ENCODE data around the gene DRC1.
A peak's percentile ranks its signal among the peaks of the same experiment; 100 is the strongest.

The DRC1 gene

GRCh38 chr2:26400723-26401122, 997 bp upstream of the DRC1 start:
- no peak for DNase-seq

GRCh38 chr2:26407526-26407925, 5.8 kb downstream of the DRC1 start:
- no peak for DNase-seq

GRCh38 chr2:26409785-26410184, 8.1 kb downstream of the DRC1 start:
- DNase-seq: no peak

- DNase-seq: no peak
Measured at GRCh38 chr2:26410764-26411243, 9.1 kb downstream of the DRC1 start.

- no peak for DNase-seq
Measured at GRCh38 chr2:26411419-26411818, 9.7 kb downstream of the DRC1 start.

GRCh38 chr2:26412091-26412673, 10.5 kb downstream of the DRC1 start:
- peak; percentile 73 for DNase-seq

- DNase-seq: no peak
Measured at GRCh38 chr2:26414311-26414710, 12.6 kb downstream of the DRC1 start.

GRCh38 chr2:26421961-26422360, 20.2 kb downstream of the DRC1 start:
- DNase-seq: no peak

GRCh38 chr2:26422947-26423629, 21.4 kb downstream of the DRC1 start:
- no peak for DNase-seq

GRCh38 chr2:26423750-26424149, 22.0 kb downstream of the DRC1 start:
- no peak for DNase-seq

GRCh38 chr2:26424221-26424620, 22.5 kb downstream of the DRC1 start:
- DNase-seq: no peak

GRCh38 chr2:26428846-26429245, 27.1 kb downstream of the DRC1 start:
- no peak for DNase-seq

GRCh38 chr2:26429779-26430578, 28.3 kb downstream of the DRC1 start:
- DNase-seq: no peak

GRCh38 chr2:26430826-26431225, 29.1 kb downstream of the DRC1 start:
- DNase-seq: no peak

- no peak for DNase-seq
Measured at GRCh38 chr2:26432363-26432762, 30.6 kb downstream of the DRC1 start.

- DNase-seq: no peak
Measured at GRCh38 chr2:26432859-26433258, 31.1 kb downstream of the DRC1 start.

GRCh38 chr2:26435106-26435505, 33.4 kb downstream of the DRC1 start:
- DNase-seq: no peak

GRCh38 chr2:26438526-26438925, 36.8 kb downstream of the DRC1 start:
- DNase-seq: no peak

GRCh38 chr2:26438926-26439325, 37.2 kb downstream of the DRC1 start:
- no peak for DNase-seq

- DNase-seq: no peak
Measured at GRCh38 chr2:26442301-26442700, 40.6 kb downstream of the DRC1 start.

GRCh38 chr2:26442707-26443106, 41.0 kb downstream of the DRC1 start:
- DNase-seq: no peak

- no peak for DNase-seq
Measured at GRCh38 chr2:26444236-26444635, 42.5 kb downstream of the DRC1 start.

GRCh38 chr2:26448651-26449050, 46.9 kb downstream of the DRC1 start:
- DNase-seq: no peak

Data from activated CD4-positive, alpha-beta T cell treated with anti-CD3 and anti-CD28 coated beads, Interleukin-10, Interleukin-2, amounts not matched to agents 100 ng/mL and 50 ng/mL, durations not matched to agents 16 hours and 8 hours (primary cell).